HG02970 (cell line): ENCODE measurements around the gene SPARCL1.
"Not testable (repeated sequence)": the region's sequence is repeated elsewhere in the genome, so short reads cannot be mapped to it uniquely, and the experiment has no call there.

ENCODE experiments used
- ATAC-seq: cut with Tn5 transposase; IDR thresholded peaks from one replicate; pipeline ENCODE4 v1.9.1; 2021; ENCODE audit warnings: mild to moderate bottlenecking, moderate library complexity, moderate number of reproducible peaks; ENCODE audit not compliant: unreplicated experiment, low FRiP score

SPARCL1 gene, protein sequence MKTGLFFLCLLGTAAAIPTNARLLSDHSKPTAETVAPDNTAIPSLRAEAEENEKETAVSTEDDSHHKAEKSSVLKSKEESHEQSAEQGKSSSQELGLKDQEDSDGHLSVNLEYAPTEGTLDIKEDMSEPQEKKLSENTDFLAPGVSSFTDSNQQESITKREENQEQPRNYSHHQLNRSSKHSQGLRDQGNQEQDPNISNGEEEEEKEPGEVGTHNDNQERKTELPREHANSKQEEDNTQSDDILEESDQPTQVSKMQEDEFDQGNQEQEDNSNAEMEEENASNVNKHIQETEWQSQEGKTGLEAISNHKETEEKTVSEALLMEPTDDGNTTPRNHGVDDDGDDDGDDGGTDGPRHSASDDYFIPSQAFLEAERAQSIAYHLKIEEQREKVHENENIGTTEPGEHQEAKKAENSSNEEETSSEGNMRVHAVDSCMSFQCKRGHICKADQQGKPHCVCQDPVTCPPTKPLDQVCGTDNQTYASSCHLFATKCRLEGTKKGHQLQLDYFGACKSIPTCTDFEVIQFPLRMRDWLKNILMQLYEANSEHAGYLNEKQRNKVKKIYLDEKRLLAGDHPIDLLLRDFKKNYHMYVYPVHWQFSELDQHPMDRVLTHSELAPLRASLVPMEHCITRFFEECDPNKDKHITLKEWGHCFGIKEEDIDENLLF

DNA sequence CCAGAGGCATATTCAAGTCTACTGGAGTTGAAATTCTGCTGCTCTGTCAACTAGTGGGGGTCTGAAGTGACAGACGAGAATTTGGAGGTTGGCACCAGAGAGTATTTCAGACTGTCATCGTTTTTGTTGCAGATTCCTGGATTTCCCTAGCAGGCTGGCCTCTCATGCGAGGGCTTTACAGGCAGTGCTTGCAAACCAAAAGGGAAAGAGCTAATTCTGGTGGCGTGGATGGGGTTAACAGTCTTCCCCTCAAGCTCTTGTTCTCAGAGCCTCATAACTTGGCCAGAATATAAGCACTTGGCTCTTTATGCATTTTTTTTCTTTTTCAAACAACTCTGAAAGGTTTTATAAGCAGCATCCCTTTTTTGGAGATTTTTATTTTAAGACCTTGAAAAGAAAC is at the start of gene SPARCL1:
SPARCL1 (minus strand) TSS at position 190 of the 400 bp plus-strand sequence. CDS start 29,802 bp downstream, outside the sequence.
- no peak for ATAC-seq

DNA sequence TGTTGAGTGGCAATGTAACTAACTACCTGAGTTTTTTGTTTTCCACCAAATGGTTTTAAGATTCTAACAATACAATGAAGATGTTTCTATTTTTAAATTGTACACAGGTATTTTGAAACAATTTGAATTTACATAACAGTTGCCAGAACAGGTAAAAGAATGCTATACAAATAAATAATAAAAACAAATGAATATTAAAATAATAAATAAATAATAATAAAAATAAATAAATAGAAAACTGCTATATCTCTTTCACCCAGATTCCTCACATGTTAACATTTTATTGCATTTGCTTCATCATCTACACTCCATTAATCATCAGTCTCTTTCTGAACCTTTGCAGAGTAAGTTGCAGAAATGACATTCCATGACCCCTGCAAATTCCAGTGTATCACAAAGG is 46.8 kb upstream of the SPARCL1 start:
- ATAC-seq, result no peak

DNA sequence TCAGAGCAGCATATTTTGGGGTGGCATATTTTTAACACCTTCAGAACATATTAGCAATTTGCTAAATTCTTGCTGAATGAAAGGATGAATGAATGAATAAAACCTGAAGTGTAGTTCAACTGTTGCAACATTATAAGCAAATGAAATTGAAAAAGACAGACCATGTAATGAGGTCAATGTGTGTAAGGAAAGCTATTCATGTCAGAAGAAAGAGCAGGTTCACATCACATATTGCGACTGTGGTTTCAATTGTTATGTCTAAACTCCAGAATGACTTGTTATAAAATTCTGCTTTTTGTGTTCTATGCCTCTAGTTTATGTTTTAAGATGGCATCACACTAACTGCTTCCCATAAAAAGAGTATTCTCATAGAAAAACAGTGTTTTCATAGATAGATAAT is 46.2 kb upstream of the SPARCL1 start:
- no peak for ATAC-seq

DNA sequence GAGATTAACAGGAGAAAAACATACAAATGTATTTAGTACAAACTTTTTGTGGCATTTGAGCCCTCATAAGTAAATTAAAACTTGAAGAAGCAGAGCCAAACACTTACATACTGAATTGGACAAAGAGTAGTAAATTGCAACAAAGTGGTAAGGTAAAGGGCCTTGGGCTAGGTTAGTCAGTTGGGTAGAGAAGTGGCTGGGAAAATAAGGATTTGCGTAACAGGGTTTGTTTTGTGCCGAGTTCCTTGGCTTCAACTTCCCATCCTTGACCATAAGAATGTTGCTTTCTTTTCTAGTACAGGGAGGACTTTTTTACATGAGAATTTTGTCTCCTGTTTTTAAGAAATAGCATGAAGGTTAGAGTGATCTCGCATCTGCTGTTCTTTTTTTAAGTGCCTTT is 45.8 kb upstream of the SPARCL1 start:
- ATAC-seq, result no peak

DNA sequence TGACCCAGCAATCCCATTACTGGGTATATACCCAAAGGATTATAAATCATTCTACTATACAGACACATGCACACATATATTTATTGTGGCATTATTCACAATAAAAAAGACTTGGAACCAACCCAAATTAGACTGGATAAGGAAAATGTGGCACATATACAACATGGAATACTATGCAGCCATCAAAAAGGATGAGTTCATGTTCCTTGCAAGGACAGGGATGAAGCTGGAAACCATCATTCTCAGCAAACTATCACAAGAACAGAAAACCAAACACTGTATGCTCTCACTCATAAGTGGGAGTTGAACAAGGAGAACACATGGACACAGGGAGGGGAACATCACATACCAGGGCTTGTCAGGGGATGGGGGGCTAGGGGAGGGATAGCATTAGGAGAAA is 45.2 kb upstream of the SPARCL1 start:
- not testable (repeated sequence) for ATAC-seq

DNA sequence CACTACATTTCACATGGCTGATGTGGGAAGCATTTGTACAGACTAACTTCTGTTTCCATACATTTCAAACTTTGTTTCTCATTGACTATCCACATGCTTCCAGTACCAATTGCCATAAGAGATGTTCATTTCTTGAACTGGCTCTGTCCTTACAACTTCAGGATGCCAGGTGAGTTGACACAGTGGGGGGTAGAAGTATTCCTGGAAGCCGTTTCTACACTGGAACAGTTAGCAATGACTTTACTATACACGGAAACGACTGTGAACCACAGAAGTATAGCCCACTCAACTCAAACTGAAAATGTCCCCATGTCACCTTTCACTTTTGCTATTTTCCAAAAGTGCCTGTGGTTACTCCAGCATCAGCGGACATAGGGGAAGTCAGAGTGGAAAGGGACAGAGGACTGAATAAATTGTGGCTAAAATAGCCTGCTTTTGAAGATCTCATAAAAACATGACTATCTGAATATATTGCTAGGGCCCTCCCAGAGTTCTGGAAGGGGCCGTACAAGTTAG is 41.2 kb upstream of the SPARCL1 start:
- ATAC-seq, result no peak

DNA sequence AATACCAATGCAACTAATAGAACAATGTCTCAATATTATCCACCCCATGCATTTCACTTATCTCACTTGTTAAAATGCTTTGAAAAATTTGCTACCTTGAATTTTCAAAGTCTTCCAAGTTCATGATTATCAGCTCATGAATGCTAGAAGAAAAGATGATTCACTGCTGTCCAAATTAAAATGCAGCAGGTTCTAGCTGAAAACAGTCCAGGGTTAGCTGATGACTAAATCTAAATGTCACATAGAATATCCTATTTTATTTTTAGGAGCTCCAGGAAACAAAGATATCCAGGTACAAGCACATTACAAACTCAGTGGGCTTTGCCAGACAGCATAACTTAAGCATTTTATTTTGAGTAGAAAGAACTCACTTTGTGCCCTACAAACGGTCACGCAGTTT is 38.0 kb upstream of the SPARCL1 start:
- no peak for ATAC-seq

DNA sequence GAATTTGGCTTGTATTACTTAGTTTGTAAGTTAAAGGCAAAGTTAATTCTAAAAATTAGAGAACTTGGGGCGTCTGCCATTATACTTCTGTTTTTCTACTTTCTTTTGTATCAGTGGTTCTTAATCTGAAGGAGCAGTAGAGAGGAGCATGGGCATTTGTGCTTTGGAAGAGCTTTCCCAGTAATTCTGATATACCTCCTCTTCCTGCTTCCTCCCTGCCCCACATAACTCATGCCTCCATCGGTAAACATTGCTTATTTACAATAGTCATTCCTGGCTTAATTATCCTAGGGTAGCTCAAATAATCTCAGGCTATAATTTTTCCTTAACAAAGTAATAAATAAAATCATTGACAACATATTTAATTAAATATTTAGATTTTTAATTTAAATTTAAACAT is 37.1 kb upstream of the SPARCL1 start:
- no peak for ATAC-seq

DNA sequence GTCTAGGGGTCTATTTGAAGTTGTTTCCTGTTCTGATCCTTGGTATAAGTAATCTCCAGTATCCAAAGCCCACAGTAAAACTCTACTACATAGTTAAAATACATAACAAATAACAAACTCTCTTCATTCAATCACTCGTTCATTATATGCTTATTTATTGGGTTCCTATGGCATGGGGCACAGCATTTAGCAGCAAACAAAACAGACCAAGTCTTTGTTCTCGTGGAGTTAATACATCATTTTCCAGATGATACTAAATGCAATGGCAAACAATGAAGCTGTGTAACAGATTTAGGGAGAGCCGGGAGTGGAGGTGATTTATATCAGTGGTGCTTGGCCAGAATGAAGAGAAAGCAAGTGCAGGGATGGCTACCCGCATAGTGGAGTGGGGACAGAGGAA is 36.6 kb upstream of the SPARCL1 start:
- no peak for ATAC-seq

DNA sequence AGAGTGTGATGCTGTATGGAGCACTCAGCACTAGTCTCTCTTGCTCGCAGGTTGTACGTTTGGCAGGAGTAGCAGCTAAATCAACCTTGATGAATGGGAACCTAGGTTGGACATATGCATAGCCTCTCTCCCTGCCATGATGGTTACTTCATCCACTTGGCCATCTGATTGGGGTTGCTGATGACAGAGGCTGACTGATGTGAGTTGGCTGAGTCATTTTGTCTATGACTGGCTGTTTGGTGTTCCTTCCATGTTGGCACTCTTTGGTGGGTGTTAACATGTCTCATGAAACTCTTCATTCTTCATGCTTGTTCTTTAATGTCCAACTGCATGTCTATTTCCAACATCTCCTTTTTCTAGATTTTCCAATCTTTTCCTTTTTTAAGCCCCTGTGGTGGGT is 31.6 kb upstream of the SPARCL1 start:
- ATAC-seq, result no peak

DNA sequence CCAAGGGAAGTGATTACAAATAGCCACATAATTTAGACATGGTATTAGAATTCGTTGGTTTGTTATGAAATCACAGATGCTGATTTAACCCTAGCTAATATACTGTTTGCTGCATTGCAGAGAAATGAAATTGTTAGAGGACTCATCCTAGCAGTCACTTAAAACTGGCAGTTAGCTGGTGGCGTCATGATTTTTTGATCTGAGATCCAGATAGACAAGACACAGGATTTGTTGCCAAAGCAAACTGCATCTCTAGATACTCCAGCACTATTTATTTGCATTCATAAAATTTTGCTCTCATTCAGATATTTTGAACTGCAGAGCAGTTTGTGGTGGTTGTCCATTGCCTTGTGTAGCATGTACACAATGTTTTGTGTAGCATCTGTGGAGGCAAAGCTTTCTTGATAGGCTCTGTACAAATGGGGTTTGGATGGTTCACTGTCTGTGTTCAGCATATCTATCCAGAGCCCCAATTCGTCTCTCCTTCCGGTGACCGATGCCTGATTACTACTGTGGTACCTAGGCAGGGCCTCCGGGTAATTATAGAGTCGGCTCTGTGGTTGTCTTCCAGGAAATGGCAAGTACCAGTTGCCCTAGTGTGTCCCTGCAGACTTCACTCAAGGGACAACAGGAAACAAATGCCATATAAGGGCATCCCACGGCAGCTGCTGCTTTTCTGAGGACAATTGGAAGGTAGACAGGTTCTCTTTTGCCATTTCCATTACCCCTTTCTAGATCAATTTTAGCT is 30.1 kb upstream of the SPARCL1 start:
- ATAC-seq, result peak; percentile 84

DNA sequence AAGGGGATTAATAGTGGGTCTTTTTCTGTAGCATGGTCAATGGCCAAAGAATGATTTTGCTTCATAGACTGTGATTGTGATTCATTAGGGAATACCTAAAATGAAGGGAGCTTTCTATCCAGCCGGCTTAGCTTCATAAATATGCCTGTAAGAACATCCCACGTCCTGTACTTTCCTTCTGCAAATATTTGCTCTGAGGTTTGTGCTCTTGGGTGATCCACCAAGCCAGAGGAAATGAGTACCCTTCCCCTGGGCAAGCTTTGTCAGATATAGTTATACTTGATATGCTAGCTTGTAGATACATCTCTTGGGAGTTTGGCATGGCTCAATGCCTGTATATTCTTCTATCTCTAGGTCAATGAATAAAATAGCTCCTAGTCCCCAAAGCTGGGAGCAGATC is 28.2 kb upstream of the SPARCL1 start:
- no peak for ATAC-seq

DNA sequence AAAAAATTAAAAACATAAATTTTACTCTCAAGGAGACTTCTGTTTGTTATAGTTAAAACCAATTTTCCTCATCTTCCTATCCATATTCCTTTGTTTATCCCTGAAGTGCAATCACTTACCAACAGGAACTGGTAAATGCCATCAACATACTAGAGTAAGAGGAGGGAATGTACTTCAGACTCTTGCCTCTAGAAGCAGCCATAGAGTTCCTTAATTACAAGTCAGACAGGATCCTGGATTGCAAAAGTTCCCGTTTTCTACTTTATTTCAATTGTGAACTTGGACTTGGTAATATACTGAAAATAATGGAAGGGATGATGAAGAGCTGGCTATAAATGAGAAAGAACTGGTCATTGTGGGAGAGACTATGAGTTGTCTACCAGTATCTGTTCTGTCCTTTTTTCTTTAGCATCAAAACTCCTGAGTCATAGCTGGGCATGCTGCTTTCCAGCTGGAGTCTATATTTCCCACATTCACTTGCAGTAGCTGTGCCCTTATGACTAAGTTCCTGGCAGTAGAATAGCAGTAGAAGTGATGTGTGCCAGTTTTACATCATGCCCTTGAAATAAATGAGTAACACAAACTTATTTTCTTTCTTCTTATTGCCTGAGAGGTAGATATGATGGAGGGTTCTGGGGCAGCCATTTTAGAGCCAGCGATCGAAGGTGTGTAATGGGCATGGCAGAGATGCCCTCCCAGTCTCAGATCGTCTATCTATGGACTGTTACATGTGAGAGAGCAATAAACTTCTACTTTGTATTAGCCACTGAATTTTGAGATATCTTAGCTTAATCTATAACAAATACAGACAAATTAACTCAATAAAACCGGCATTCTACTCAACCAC is 26.8 kb upstream of the SPARCL1 start:
- ATAC-seq, result no peak

DNA sequence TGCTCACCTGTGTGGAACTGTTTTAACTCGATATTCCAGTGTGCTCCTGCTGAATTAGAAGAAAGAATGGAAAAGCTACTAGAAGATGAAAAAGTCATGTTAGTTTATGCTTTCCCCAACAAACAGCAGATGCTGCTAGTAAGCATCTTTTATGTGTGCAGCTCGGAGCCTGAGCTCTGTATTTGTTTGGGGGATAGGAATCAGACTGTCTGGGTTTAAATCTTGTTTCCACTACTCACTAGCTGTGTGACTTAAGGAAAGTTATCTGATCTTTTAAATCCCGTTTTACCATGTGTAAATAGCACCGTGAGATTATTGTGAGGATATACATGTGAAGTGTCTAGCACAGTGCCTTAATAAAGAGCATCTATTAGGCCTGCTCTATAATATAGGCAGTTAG is 24.0 kb upstream of the SPARCL1 start:
- ATAC-seq, result no peak

DNA sequence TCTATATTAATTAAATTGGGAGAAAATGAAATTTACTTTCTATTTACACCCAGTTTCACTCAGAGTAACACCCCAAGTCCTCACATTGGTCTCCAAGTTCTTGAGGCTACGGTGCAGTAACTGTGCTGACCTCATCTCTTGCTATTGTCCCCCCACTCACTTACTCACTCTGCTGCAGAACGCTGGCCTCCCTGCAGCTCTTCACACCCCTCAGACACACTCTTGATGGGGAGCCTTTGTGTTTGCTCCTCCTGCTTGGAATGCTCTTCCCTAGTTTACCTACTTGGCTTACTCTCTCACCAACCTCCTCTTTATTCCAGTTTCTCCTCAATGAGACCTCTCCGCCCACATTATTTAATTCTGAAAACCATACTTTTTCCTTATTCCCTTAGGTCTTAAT is 22.2 kb upstream of the SPARCL1 start:
- no peak for ATAC-seq

DNA sequence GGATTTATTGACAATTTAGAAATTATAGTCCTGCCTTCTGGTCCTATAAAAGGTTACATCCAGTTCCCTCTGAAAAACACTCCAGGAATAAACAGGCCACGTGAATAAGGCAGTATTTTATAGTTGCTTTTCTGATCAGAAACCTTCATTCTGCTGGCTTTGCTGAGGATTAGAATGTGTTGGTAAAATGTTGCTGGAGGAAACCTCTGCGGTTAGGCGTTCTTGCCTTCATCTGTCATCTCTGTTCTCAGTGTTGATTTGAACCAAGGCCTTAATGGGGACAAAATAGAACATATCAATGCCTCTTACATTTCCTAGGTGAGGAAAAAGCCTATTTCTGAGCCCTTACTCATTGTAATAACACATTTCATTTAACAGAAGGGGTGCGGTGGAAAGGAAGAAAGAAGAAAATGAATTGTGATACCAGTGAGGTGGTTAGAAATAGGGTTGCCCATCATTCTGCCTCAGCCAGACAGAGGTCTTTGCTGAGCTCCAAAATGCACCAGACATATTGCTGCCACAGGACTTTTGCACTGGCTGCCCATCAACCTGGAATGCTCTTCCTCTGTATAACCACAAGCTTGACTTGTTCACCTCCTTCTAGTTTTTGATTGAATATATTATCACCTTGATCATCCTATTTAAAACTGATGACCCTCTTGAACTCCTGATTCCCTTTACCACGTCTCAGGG is 18.0 kb upstream of the SPARCL1 start:
- no peak for ATAC-seq

DNA sequence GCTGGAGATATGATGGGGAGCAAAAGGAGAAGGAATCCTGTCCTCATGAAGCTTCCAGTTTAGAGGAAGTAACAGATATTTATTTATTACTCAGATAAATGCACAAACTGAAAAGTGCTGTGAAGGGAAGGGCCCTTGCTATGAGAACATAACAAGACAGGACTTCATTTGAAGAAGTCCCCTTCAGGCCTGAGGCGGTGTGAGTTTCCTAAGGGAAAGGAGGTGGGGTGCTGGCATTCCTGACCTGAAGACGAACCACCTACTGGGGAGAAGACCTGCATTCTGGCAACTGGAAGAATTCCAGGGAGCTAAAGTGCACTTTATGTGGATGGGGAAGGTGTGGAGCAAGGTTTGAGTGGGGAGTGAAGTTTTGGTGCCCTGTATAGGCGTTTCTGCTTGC is 15.9 kb upstream of the SPARCL1 start:
- ATAC-seq, result no peak

DNA sequence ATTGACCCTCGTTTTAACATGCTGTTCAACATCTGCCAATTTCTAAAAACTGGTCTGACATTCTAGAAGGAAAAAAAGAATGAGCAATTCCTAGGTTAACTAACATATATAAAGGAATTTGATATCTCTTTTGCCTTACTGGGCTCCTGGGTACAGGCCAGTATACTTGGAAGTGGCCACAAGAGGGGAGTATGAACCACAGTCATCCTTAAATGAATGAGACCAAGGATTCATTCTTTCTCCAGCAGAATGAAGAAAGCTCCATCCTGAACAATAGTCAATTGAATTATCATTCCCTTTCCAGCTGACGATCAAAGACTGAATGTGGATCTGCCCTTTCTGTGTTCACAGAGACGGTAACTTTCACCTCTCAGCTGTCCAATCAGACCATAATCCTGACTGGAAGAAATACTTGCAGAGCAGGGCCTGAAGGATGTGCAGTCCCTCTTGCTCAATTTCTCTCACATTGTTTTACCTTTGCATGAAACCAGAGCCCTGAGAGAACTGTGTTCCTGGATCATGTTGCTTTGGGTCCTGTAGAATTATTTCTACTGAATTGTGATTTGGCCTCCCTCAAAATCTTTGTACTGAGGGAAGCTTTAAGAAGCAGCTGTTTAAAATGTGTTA is 14.8 kb upstream of the SPARCL1 start:
- ATAC-seq, result no peak

DNA sequence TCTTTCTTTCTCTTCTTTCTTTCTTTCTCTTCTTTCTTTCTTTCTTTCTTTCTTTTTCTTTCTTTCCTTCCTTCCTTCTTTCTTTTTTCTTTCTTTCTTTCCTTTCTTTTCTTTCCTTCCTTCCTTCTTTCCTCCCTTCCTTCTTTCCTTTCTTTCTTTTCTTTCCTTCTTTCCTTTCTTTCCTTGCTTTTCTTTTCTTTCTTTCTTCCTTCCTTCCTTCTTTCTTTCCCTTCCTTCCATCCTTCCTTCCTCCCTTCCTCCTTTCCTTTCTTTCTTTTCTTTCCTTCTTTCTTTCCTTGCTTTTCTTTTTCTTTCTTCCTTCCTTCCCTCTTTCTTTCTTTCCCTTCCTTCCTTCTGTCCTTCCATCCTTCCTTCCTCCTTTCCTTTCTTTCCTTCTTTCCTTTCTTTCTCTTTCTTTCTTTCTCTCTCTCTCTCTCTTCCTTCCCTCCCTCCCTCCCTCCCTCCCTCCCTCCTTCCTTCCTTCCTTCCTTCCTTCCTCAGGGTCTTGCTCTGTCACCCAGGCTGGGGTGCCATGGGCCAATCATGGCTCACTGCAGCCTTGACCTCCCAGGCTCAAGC is 13.6 kb upstream of the SPARCL1 start:
- ATAC-seq, result no peak
